Stromal cell of bone marrow (primary cell): Measurements from ENCODE around the gene RORB.

Experiments
- DNase-seq: peaks from one replicate; pipeline ENCODE4 v3.0.0-alpha.2; 2012; ENCODE audit warnings: low read depth

The RORB gene

DNA sequence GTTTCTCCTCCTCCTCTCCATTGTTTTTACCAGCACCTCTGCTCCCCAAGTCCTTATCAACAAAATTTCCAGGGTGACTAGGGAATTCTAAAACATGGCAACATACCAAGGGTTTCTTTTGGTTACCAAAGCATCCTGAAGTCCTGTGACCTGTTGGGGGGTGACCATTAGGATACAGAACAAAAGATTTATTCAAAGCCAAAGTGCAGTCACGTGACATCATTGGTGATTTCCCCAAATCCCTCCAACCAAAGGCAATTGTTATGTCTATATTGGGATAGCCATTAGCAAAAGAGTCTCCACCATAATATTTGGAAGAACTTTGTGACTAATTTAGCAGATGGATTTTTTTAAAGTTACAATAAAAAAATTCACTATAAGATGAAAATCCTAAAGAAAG is 222.2 kb downstream of the RORB start:
- no peak for DNase-seq

DNA sequence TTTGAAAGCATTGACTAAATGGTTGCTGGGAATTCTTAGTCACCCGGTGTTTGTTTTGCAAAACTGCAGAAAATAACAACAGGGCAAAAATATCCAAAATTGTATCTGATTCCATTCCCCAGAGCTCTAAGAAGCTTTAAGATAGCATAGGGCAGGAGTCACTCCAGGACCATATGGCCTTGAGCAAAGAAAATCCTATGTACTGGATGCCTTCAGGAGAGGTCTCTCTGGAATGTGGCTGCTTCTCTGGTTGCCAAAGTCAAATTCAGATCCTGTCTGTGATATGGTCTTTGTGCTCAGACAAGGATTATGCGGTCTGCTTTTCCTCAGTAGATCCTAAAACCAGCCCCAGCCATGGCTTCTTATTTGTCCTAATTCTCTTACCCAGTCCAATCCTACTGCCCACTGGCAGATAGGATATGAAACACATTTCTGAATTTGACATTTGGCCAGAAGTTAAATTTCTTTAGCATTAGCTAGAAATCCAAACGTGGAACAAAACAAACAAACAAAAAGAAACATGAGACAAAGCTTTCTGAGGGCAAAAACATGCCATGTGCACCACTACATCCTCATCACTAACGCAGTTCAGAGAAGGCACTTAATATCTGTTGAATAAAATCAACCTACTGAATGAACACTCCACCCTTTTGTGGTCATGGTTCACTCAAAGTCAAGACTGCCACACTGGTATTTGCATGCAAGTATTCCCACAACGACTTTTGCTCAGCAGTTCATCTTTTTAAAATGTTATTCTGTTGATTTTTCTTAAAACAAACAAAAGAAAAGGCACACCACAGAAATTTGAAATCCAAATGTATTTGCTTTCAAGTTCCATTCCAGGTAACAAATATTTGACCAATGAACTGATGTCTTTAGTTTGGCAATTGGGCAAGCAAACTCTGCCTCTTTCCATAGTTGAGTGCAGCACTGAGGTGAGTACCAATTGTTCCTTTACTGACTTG is 224.8 kb downstream of the RORB start:
- no peak for DNase-seq

DNA sequence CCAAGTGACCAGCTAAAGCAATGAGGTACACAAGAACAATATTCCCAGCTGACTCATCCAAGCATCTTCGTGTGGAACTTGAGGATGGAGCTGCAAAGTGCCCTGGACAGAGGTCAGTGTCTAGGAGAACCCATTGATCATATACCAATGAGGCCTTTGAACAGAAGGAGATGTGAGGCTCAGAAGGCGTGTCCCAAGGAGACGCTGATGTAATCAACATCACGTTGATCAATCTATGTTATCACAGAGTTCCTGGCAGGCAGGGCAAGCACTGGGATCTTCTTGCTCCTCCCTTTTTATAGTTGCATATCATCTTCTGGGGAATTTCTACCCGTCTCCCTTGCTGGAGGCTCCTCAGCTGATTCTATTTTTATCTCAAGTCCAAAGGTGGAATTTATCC is 227.2 kb downstream of the RORB start:
- DNase-seq: no peak

DNA sequence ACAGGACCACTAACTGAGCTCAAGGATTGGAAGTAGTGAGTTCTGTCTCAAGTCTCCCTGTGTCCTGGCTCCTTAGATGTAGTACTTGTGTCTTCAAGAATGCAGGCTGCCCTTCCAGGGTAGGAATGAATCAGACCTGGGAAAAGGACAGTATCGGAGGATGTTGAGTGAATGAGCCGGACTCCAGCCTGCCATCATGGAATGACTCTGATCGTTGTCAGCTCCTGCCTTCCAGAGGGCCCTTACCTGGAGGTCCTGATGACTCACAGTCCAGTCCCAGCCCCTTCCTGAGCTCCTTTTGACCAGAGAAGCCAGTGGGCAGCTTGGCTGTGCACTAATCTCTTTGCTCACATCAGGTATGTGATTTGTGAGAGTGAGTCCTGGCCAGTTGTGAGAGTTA is 229.4 kb downstream of the RORB start:
- no peak for DNase-seq

DNA sequence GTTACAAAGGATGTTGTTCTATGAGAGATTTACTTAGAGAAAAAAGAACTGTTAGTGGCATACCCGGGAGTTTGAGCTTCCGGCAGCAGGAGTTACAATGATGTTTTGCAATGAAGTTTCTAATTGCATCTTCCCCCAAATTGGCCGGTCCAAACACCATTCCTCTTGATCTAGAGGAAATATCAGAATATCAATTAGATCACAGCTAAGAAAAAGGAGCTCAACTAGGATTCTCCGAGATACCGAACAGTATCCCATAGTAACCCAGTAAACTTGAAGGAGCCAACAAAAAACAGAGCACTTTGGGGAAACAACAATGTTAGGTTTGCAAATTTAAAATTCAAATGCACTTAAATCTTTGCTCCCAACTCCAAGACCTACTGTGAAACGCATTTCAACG is 231.0 kb downstream of the RORB start:
- DNase-seq: no peak

DNA sequence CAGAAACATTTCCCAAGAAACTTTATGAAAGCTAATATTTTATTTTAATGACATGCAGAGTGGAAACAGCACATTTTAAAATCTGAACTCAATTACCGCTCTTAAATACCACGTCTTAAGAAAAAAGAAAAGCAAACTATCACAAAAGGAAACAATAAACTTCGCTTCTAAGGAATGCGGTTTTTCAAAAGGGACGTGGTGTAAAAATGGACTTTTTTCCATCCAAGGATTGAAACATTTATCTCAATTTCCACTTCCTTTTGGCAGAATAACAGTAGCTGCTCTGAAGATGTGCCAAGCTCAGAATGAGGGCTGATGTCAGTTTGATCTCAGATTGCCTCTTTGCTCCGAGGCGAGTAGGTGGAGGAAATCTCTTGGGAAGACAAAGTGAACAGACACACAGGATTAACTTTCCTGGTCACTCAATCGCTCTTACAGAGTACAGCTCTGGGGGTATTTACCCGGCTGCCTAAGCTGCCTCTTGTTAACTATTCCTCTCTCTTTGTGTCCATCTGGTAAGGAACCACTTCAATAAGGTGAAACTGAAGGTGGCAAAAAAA is 232.1 kb downstream of the RORB start:
- DNase-seq: peak; percentile 14

DNA sequence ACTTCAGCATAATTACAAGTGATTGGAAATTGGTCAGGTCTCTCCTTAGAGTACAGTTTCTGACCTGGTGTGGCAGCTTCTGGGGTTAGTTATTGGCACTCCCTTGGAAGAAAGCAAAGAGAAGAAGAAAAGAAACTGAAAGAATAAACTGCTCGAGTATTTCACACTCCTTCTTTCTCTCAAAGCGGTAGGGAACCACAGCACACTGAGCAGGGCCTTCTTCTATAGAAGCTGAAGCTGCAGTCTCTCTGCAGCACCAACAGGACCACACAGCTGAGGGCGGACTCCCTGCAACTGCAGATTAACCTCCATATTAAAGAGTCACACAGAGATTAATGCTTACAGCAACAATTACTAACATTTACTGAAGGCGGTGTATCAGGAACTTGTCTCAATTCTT is 238.6 kb downstream of the RORB start:
- no peak for DNase-seq

DNA sequence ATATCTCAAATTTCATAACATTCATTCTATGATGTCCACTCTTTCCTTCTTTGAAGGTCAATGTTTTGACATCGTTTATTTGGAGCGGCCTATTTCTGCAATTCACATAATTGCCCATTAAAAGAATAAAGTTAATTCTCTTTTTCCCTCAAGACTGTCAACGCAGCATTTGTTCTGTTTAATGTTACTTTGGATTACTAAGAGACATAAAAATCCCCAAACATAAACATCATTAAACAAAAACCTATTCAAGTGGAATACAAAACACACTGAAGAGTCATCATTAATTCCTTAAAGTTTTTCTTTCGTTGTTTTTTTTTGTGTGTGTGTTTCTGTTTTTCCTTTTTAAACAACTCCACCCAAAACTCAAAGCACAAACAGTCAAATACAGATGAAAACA is 239.5 kb downstream of the RORB start:
- DNase-seq: no peak

DNA sequence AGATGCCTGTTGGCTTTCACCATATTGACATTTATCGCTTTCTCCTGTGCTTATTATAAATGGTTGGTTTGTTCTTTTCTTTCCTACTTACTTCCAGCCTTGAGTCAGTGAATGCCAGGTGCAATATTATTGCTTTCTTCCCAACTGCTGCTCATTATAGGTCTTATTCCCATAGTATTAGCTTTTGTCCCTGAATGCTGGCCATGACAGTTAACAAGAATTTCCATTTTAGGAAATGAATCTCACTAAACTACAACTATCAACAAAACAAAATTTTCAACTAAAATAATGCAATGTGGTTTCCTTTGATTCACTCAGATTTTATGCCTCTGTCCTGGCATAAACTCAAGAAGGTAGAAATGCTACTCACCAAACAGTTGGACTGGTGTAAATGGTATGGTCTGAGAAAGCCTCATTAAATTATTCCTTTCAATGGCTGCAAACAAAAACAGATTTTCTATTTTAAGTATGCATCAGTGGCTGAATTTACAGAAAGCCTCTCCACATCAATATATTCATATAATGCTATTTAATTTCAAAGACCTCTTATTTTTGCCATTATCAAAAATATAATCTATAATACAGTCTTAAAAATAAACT is 245.2 kb downstream of the RORB start:
- no peak for DNase-seq
